ENCODE measurements around the gene BTD. TPM values are rescaled to one million over a fixed set of nuclear protein-coding genes. Genes with fewer than 3 reads are reported as not detected.

BTD gene
- total and polyA plus RNA-seq, 4 donors = 45.8 to 78.1 (median 47.8) TPM

DNA sequence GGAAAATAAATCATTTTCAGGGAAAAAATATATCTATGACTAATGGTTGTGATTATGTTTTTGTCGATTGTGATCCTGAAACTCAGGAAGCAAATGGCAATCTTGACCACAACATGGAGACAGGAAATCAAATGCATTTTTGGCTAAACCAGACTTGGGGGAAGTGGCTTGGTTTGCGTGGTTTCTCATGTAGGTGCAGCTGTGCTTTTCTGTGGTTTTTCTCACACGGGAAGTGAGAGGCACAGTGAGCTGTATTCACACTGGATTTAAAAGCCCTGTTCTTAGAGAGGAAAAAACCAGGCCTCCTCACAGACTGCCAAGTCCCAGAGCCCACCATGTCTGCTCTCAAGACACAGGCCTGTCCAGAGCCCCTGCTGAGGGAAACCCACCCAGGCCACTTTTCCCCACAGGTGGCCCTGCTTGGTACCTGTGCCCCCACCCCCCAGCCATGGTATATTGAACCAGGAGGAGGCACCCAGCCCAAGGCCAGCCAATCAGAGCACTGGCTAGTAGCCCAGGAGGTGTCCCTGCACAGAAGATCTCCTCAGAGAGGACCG, 46.1 kb downstream of the BTD start:
- Histone ChIP-seq H3K4me1 (ENCODE audit: control insufficient read depth in 4 of 4, insufficient read depth in 4 of 4, low read length in 3 of 4) (no peaks in the 10 kb centered on the region), H3K36me3 (ENCODE audit: control insufficient read depth in 4 of 4, insufficient read depth in 3 of 4, low read depth in 1 of 4, low read length in 3 of 4) (peaks cover 0 to 18% (median 8%) of the 10 kb centered on the region in 4 donors), H3K9ac (ENCODE audit: low read depth in 1 of 2, low read length in 2 of 2) (no peak overlapping the region), H3K9me3 (ENCODE audit: control insufficient read depth in 4 of 4, low read length in 3 of 4) (no peaks in the 10 kb centered on the region), H3K27ac (ENCODE audit: low read depth in 1 of 2, low read length in 2 of 2) (peak overlapping the region in 1 of 2 donors; percentile 43), H3K27me3 (ENCODE audit: control insufficient read depth in 4 of 4, insufficient read depth in 4 of 4, low read length in 3 of 4) (no peaks in the 10 kb centered on the region), H3K4me3 (ENCODE audit: low read depth in 1 of 3, low read length in 3 of 3) (no peak overlapping the region)
- TF ChIP-seq FOXA1 (IDR thresholded peaks at IDR 0.05) = no peak
- TF ChIP-seq FOXA2 (IDR thresholded peaks at IDR 0.05) = no peak
- no peak for TF ChIP-seq CTCF (IDR thresholded peaks at IDR 0.05; ENCODE audit: low read depth, low read length, missing input control)
- TF ChIP-seq JUND (IDR thresholded peaks at IDR 0.05) = no peak
- no peak for TF ChIP-seq TAF1 (conservative IDR thresholded peaks at IDR 0.05)
- TF ChIP-seq RAD21 (IDR thresholded peaks at IDR 0.05) = no peak
- TF ChIP-seq, protein P1, sequence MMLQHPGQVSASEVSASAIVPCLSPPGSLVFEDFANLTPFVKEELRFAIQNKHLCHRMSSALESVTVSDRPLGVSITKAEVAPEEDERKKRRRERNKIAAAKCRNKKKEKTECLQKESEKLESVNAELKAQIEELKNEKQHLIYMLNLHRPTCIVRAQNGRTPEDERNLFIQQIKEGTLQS (IDR thresholded peaks at IDR 0.05) = no peak
- no peak for TF ChIP-seq NR2F2 (IDR thresholded peaks at IDR 0.05)
- TF ChIP-seq GABPA (IDR thresholded peaks at IDR 0.05 in 1 of 2, conservative IDR thresholded peaks at IDR 0.05 in 1 of 2) = no peak
- no peak for DNase-seq (ENCODE audit: low spot score)
- WGBS = 78% methylated on average over 4 of the region's 4 CpGs

GRCh38 chr3:15649341-15649740, 47.8 kb downstream of the BTD start:
- TF ChIP-seq, protein P2, sequence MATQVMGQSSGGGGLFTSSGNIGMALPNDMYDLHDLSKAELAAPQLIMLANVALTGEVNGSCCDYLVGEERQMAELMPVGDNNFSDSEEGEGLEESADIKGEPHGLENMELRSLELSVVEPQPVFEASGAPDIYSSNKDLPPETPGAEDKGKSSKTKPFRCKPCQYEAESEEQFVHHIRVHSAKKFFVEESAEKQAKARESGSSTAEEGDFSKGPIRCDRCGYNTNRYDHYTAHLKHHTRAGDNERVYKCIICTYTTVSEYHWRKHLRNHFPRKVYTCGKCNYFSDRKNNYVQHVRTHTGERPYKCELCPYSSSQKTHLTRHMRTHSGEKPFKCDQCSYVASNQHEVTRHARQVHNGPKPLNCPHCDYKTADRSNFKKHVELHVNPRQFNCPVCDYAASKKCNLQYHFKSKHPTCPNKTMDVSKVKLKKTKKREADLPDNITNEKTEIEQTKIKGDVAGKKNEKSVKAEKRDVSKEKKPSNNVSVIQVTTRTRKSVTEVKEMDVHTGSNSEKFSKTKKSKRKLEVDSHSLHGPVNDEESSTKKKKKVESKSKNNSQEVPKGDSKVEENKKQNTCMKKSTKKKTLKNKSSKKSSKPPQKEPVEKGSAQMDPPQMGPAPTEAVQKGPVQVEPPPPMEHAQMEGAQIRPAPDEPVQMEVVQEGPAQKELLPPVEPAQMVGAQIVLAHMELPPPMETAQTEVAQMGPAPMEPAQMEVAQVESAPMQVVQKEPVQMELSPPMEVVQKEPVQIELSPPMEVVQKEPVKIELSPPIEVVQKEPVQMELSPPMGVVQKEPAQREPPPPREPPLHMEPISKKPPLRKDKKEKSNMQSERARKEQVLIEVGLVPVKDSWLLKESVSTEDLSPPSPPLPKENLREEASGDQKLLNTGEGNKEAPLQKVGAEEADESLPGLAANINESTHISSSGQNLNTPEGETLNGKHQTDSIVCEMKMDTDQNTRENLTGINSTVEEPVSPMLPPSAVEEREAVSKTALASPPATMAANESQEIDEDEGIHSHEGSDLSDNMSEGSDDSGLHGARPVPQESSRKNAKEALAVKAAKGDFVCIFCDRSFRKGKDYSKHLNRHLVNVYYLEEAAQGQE (IDR thresholded peaks at IDR 0.05) = no peak
- no peak for TF ChIP-seq CTCF (IDR thresholded peaks at IDR 0.05; ENCODE audit: low read depth, low read length, missing input control)
- TF ChIP-seq JUND (IDR thresholded peaks at IDR 0.05) = no peak
- TF ChIP-seq, protein P3, sequence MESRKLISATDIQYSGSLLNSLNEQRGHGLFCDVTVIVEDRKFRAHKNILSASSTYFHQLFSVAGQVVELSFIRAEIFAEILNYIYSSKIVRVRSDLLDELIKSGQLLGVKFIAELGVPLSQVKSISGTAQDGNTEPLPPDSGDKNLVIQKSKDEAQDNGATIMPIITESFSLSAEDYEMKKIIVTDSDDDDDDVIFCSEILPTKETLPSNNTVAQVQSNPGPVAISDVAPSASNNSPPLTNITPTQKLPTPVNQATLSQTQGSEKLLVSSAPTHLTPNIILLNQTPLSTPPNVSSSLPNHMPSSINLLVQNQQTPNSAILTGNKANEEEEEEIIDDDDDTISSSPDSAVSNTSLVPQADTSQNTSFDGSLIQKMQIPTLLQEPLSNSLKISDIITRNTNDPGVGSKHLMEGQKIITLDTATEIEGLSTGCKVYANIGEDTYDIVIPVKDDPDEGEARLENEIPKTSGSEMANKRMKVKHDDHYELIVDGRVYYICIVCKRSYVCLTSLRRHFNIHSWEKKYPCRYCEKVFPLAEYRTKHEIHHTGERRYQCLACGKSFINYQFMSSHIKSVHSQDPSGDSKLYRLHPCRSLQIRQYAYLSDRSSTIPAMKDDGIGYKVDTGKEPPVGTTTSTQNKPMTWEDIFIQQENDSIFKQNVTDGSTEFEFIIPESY (IDR thresholded peaks at IDR 0.05) = no peak
- TF ChIP-seq, protein P1 (IDR thresholded peaks at IDR 0.05) = no peak
- no peak for TF ChIP-seq SP1 (IDR thresholded peaks at IDR 0.05)
- TF ChIP-seq NR2F2 (IDR thresholded peaks at IDR 0.05) = no peak
- TF ChIP-seq HNF4A (conservative IDR thresholded peaks at IDR 0.05) = no peak
- TF ChIP-seq, protein P4, sequence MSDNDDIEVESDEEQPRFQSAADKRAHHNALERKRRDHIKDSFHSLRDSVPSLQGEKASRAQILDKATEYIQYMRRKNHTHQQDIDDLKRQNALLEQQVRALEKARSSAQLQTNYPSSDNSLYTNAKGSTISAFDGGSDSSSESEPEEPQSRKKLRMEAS (IDR thresholded peaks at IDR 0.05) = no peak
- TF ChIP-seq RXRA (IDR thresholded peaks at IDR 0.05) = no peak
- no peak for TF ChIP-seq FOXA1 (IDR thresholded peaks at IDR 0.05)
- no peak for TF ChIP-seq TAF1 (conservative IDR thresholded peaks at IDR 0.05)
- TF ChIP-seq EGR1 (IDR thresholded peaks at IDR 0.05; ENCODE audit: low read depth in 2 of 2) = no peak
- no peak for TF ChIP-seq RAD21 (IDR thresholded peaks at IDR 0.05)
- TF ChIP-seq YY1 (IDR thresholded peaks at IDR 0.05) = no peak
- no peak for TF ChIP-seq HNF4G (IDR thresholded peaks at IDR 0.05)
- no peak for TF ChIP-seq FOXA2 (IDR thresholded peaks at IDR 0.05)
- no peak for TF ChIP-seq GABPA (IDR thresholded peaks at IDR 0.05 in 1 of 2, conservative IDR thresholded peaks at IDR 0.05 in 1 of 2)
- Histone ChIP-seq H3K27me3 (ENCODE audit: control insufficient read depth in 4 of 4, insufficient read depth in 4 of 4, low read length in 3 of 4) (no peaks in the 10 kb centered on the region), H3K9ac (ENCODE audit: low read depth in 1 of 2, low read length in 2 of 2) (no peak overlapping the region), H3K27ac (ENCODE audit: low read depth in 1 of 2, low read length in 2 of 2) (no peak overlapping the region), H3K4me1 (ENCODE audit: control insufficient read depth in 4 of 4, insufficient read depth in 4 of 4, low read length in 3 of 4) (no peaks in the 10 kb centered on the region), H3K36me3 (ENCODE audit: control insufficient read depth in 4 of 4, insufficient read depth in 3 of 4, low read depth in 1 of 4, low read length in 3 of 4) (peaks cover 0 to 16% (median 7%) of the 10 kb centered on the region in 4 donors), H3K9me3 (ENCODE audit: control insufficient read depth in 4 of 4, low read length in 3 of 4) (no peaks in the 10 kb centered on the region), H3K4me3 (ENCODE audit: low read depth in 1 of 3, low read length in 3 of 3) (no peak overlapping the region)
- no peak for DNase-seq (ENCODE audit: low spot score)
- WGBS = 82% methylated on average over 3 of the region's 3 CpGs

All from liver (tissue), 9 donors.